CD4-positive, alpha-beta T cell treated with Interleukin-2 at 100 ng/mL for 4 hours (primary cell): ENCODE results near the gene MAGEB5.
"Not testable (repeated sequence)": the region's sequence is repeated elsewhere in the genome, so short reads cannot be mapped to it uniquely, and the experiment has no call there.

Source experiments
- DNase-seq: peaks from one replicate; pipeline ENCODE4 v3.0.0-alpha.2; 2020; ENCODE audit warnings: low spot score

Gene MAGEB5, protein sequence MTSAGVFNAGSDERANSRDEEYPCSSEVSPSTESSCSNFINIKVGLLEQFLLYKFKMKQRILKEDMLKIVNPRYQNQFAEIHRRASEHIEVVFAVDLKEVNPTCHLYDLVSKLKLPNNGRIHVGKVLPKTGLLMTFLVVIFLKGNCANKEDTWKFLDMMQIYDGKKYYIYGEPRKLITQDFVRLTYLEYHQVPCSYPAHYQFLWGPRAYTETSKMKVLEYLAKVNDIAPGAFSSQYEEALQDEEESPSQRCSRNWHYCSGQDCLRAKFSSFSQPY

DNA sequence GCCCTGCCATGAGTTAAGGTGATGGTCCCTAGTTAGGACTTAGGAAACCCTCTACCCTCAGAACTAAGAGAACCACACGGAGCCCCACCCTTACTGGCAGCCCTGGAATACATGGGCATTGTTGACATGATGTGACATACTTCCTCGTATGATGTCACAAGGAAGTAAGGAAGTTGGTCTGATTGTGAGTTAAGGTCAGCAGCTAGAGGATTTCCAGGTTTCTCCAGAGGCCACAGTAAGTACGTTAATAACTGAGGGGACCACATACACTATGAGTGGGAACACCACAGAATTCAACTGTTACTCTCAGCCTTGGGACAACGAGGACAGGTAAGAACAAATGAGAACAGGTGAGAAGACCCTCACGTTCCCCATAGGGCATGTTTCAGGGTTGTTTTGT, at the start of gene MAGEB5:
Gene MAGEB5, plus strand, starts transcription at position 301 of the 400 bp plus-strand sequence. CDS start 1,133 bp downstream, outside the sequence.
- no peak for DNase-seq

DNA sequence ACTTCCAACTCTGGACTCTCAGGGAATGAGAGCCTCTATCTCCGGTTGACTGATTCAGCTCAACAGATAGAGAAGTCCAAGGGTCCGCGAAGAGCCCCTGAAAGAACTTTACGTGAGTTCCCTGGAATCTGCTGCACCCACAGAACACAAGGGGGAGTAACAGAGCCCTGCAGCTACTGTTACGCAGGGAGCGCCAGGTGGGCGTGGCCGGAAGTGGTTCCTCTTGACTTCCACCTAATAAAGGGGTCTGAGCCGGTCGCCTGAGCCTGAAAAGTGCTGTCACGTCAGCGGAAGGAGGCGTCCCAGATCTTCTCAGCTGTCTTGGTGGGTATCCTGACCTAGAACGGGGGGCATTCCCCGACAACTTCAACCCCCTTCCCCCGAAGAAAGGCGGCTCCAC, 23.8 kb upstream of the MAGEB5 start, which contains the start of gene MAGEB6:
Gene MAGEB6, plus strand, starts transcription at position 237 of the 400 bp plus-strand sequence. CDS start 1,407 bp downstream, outside the sequence.
- no peak for DNase-seq

DNA sequence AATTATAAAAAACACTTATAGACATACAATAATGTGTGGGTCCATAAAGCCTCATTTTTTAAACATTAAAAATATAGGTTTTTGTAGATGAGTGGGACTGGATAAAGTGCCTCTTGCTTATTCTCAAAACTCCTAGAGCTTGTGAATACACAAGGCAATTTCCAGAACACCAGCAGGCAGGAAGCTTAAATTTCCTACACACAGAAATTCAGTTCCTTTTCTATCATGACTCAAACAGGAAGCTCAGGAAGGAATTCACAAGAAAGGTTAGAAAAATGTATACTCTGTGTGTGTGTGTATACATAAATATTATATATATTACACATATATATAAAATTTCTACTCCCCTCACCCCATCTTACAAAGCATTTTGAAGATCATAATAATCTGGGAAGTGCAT, 12.4 kb upstream of the MAGEB5 start:
- DNase-seq = no peak

DNA sequence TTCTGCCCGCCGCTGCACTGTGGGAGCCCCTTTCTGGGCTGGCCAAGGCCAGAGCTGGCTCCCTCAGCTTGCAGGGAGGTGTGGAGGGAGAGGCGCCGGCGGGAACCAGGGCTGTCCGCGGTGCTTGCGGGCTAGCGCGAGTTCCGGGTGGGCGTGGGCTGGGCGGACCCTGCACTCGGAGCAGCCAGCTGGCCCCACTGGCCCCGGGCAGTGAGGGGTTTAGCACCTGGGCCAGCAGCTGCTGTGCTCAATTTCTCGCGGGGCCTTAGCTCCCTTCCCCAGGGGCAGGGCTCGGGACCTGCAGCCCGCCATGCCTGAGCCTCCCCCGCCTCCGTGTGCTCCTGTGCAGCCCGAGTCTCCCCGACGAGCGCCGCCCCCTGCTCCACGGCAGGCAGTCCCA, 11.3 kb upstream of the MAGEB5 start:
- not testable (repeated sequence) for DNase-seq

DNA sequence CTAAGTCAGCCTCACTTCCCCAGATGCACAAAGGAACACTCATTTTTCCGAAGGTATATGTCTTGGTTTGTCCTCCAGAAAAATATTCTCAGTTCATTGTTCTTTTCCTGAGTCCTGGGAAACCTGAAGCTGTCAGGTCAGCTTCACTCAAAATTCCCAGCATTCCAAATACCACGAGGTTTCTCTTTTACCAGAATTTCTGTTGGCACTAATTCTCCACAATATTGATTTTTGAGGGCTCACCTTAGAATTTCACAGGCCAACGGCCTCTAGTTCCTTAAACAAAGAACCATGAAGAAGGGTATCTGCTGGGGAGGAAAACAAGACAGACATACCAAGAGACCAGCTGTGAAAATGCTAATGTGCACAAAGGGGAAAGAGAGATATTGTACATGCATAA, 8.0 kb upstream of the MAGEB5 start:
- no peak for DNase-seq

DNA sequence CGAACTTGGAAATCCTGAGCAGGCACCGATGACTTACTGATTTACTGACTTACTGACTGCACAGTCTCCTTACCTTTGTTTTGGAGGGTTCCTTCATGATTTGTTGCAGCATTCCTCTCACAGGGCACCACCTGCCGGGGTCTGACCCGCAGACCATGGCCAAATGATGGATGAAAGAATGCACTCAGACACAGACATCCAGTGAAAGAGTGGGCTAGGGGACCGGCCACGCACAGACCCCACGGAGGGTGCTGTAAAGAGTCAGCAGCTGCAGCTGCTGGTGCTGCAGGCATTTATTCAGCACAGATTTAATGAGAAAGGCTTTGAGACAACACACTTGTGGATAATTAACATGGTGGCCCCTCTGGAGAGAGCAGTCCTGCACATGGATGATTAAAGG, 3.4 kb downstream of the MAGEB5 start:
- DNase-seq = no peak

DNA sequence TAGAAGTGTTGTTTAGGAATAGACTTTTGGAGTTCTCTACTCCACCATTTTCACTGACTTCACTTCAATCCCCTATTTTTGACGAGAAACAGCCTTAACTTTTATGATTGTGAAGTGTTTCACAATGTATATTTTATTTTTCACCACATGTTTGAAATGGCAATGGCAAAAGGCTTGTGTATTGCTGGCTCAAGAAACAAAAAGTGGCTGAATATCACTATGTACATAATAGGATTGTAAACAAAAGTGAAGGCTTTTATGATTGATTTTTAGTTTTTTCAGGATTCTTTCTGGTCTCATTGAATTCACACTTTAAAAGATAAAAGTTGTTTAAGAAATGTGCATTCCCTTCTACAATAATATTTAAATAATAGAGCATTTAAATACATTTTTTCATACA, 18.2 kb downstream of the MAGEB5 start:
- no peak for DNase-seq

DNA sequence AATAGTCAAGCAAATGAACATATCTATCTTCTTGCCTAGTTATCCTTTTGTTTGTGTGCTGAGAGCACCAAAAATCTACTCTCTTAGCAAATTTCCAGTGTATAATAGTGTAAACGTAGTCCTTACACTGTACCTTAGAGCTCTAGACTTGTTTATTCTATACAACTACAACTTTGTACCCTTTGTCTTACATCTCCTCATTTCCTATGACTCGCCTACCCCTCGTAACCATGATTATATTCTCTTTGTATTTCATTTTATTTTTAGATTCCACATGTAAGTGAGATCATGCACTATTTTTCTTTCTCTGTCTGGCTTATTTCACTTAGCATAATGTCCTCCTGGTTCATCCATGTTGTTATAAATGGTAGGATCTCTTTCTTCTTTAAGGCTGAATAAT, 37.6 kb downstream of the MAGEB5 start:
- no peak for DNase-seq

DNA sequence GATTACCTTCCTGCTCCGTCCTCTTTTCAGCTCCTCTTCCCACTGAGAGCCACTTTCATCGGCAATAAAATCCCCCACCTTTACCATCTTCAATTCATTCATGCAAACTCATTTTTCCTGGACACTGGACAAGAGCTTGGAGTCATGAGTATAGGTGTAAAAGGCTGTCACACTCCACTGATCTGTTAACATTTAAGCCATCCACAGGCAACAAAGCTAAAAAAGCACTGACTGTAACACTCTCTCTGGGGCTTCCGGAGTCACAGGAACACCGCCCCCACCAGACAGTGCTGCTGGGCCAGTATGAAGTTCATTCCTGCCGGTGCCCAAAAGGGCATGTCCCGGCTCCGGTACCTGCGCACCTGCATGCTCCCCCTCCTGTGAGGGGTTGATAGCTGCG, 38.5 kb downstream of the MAGEB5 start:
- DNase-seq = no peak

DNA sequence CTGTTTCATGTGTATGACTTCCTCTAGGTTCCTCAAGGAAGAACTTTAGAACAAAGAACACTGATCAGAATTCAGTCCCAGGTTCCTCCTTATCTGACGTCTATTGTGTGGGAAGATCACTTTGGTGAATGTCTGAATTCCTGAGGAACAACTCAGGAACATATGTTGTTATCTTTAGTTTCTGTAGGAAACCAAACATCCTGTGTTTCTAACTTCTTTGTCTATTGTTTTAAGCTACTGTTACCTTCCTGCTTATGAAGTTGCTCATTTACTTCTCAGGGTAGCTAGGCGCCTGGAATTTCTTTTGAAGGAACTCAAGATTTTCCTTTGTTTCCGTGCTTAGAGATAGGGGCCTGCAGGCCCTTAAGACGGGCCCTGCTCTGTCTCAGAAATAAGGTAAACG, 46.2 kb downstream of the MAGEB5 start:
- no peak for DNase-seq
